Esophagus muscularis mucosa (tissue), 4 donors: Measurements from ENCODE around the gene TRIM8. TPM values are rescaled to one million over a fixed set of nuclear protein-coding genes. Genes with fewer than 3 reads are reported as not detected.

Experiments used
- DNase-seq: peaks from one replicate; pipeline ENCODE4 v3.0.0-alpha.2; 2017; ENCODE audit errors: extremely low spot score
- H3K27ac ChIP-seq, 4 donors: fragments of 200-600 bp; sonication (generic); replicated peaks in 1 of 4; 1 replicate in 3 of 4; 2 replicates in 1 of 4; pipeline ENCODE4 v1.5.1; 2016 to 2019; ENCODE audit warnings: mild to moderate bottlenecking in 1 of 4
- H3K27me3 ChIP-seq, 4 donors: fragments of 200-600 bp; sonication (generic); one replicate each; pipeline versions ENCODE4 v1.5.1 to v1.6.0; 2016 to 2019
- H3K36me3 ChIP-seq, 4 donors: fragments of 200-600 bp; sonication (generic); one replicate each; pipeline ENCODE4 v1.5.1; 2016 to 2019
- H3K4me1 ChIP-seq, 4 donors: fragments of 200-600 bp; sonication (generic); one replicate each; pipeline ENCODE4 v1.5.1; 2016 to 2019
- H3K4me3 ChIP-seq, 4 donors: fragments of 200-600 bp; sonication (generic); 1 replicate in 2 of 4; 2 replicates in 2 of 4; pipeline ENCODE4 v1.5.1; 2016 to 2019; ENCODE audit warnings: mild to moderate bottlenecking in 4 of 4, moderate library complexity in 1 of 4
- H3K9me3 ChIP-seq, 4 donors: fragments of 200-600 bp; sonication (generic); 1 replicate in 3 of 4; 2 replicates in 1 of 4; pipeline ENCODE4 v1.5.1; 2016 to 2019
- CTCF ChIP-seq, 3 experiments: fragments of 200-600 bp in 2 of 3; fragments of 450-650 bp in 1 of 3; sonication (generic) in 2 of 3; IDR thresholded peaks; one replicate each; pipeline ENCODE4 v1.5.1; 2017 to 2019; ENCODE audit warnings: antibody characterized with exemption in 3 of 3, mild to moderate bottlenecking in 2 of 3, moderate library complexity in 1 of 3
- EP300 ChIP-seq: sonication (generic); formaldehyde crosslinking; IDR thresholded peaks from one replicate; pipeline ENCODE4 v1.6.1; 2017; ENCODE audit warnings: antibody characterized with exemption
- POLR2A ChIP-seq: fragments of 450-650 bp; IDR thresholded peaks from one replicate; pipeline ENCODE4 v1.6.1; 2017; ENCODE audit warnings: antibody characterized with exemption, moderate library complexity, mild to moderate bottlenecking, low read depth
- POLR2AphosphoS5 ChIP-seq, 2 donors: sonication (generic); formaldehyde crosslinking; IDR thresholded peaks; one replicate each; pipeline ENCODE4 v1.6.1; 2017; ENCODE audit warnings: antibody characterized with exemption in 2 of 2
- WGBS: methylation state at CpG from one replicate; pipeline ENCODE4 v1.1.5; 2018; 5-methylcytosine and 5-hydroxymethylcytosine counted together
- intact Hi-C: fragments of 100-400 bp; cut with DNase I; formaldehyde crosslinking; loops from one replicate; pipeline ENCODE4 v1.15.1; 2023
- total RNA-seq, 4 donors: library from RNA; depleted of rRNA; stranded (reverse); fragments of >200 nt; gene quantifications; one replicate each; pipeline versions ENCODE4 v1.1.0 to v1.2.1, GENCODE V29; 2016

TRIM8 gene
- total RNA-seq, 4 donors from 2014 or later, result 103 to 170 (median 159) TPM

GRCh38 chr10:102616066-102616770 is 28.1 kb upstream of the TRIM8 start:
- TF ChIP-seq CTCF (IDR thresholded peaks at IDR 0.05), result no peak
- TF ChIP-seq POLR2A, result no peak
- peak in 1 of 2 donors; percentile 36 for TF ChIP-seq POLR2AphosphoS5 (IDR thresholded peaks at IDR 0.05)
- intact Hi-C loops, result no loop called here

DNA sequence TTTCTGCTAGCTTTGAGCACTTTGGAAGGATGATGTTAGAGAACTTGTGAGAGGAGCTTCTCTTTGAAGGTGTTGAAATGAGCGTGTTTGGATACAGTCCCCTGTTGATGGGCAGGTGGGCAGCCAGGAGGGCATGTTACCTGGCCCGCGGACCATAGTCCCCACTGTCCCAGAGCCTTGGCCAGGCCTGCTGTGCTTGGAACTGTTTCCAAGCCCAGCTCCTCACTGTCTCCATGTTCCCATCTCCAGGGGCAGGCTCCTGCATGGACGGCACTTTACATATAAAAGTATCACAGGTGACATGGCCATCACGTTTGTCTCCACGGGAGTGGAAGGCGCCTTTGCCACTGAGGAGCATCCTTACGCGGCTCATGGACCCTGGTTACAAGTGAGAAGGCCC is 27.2 kb upstream of the TRIM8 start:
- DNase-seq, result no peak
- Histone ChIP-seq H3K4me3 (no peak overlapping the region), H3K27ac (peak overlapping the region; percentile 11 to 63 (median 55)), H3K4me1 (peaks cover 82 to 98% (median 98%) of the 10 kb centered on the region in 4 donors), H3K9me3 (no peaks in the 10 kb centered on the region), H3K27me3 (no peaks in the 10 kb centered on the region), H3K36me3 (peaks cover 18 to 42% (median 29%) of the 10 kb centered on the region in 4 donors)
- intact Hi-C loops, result no loop called here
- TF ChIP-seq EP300 (no peak), CTCF (IDR thresholded peaks at IDR 0.05) (no peak)
- WGBS, result 86% methylated on average over 9 of the region's 9 CpGs

More at GRCh38 chr10:102616066-102616770, 28.1 kb upstream of the TRIM8 start:
- Histone ChIP-seq H3K27ac (peak overlapping the region; percentile 54 to 63 (median 58)), H3K36me3 (peaks cover 18 to 42% (median 29%) of the 10 kb centered on the region in 4 donors), H3K4me1 (peaks cover 82 to 98% (median 98%) of the 10 kb centered on the region in 4 donors), H3K4me3 (no peak overlapping the region), H3K9me3 (no peaks in the 10 kb centered on the region), H3K27me3 (no peaks in the 10 kb centered on the region)
- no peak for DNase-seq
- WGBS, result no CpG with 5 or more reads among the region's 1 CpG

DNA sequence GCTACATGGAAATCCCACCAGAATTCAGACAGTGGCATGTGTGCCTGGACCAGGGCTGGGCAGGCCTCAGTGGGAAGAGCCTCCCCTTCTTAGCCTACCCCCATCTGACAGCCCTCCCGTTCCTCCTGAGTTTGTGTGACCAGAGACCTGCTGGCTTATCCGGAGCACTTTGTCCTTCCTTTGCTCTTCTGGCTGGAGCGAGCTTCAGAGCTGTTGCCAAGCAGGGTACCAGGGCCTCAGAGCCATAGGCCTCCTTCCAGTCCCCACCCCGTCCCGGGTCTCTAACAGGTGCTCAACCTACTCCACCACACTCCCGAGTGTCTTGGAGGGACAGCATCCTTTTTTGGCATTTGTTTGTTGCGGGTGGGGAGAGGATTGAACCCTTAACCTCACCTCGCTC is 26.5 kb upstream of the TRIM8 start:
- no peak for DNase-seq
- intact Hi-C loops, result no loop called here
- H3K27ac ChIP-seq, result peak overlapping the region in 1 of 4 donors; percentile 63
- peaks cover 77 to 96% (median 96%) of the 10 kb centered on the region in 4 donors for H3K4me1 ChIP-seq
- no peak for TF ChIP-seq POLR2A
- TF ChIP-seq CTCF (IDR thresholded peaks at IDR 0.05), result no peak
- no peak for TF ChIP-seq EP300
- no peak for TF ChIP-seq POLR2AphosphoS5 (IDR thresholded peaks at IDR 0.05)
- H3K36me3 ChIP-seq, result peaks cover 18 to 42% (median 29%) of the 10 kb centered on the region in 4 donors
- H3K4me3 ChIP-seq, result no peak overlapping the region
- H3K27me3 ChIP-seq, result no peaks in the 10 kb centered on the region
- WGBS, result 82% methylated on average over 8 of the region's 8 CpGs
- no peaks in the 10 kb centered on the region for H3K9me3 ChIP-seq

DNA sequence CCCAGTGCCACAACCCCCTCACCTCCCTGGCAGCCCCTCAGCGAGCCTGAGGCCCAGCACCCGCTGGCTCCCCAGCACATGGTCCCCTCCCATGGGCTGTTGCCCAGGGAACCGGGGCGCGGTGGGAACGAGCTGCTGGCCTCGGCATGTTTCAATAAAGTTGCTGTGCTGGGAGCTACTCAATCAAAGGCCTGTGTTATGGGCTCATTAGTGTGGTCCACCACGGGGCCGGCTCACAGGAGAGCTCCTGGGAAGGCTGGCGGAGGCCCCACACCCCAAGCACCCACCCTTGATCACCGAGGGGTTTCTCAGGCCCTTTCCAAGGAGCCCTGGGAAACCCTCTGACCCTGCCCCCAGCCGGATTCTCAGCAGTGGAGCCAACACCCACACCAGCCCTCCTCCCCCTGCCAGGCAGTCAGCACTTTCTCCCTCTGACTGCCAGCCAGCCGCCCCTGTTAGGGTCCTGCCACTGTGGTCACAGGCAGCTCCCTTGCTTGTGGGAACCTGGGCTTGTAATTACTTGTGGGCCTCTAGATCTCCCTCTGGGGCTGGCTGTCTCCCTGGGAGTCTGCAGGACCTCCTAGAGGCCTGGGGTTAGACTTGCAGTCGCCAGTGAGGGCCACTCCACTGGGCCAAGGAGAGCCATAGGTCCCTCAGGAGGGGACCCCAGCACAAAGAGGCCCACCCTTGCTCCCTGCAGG is 24.8 kb upstream of the TRIM8 start:
- 80% methylated on average over 5 of the region's 14 CpGs for WGBS
- TF ChIP-seq POLR2A (no peak), POLR2AphosphoS5 (IDR thresholded peaks at IDR 0.05) (no peak), CTCF (IDR thresholded peaks at IDR 0.05) (no peak), EP300 (no peak)
- Histone ChIP-seq H3K27me3 (no peaks in the 10 kb centered on the region), H3K36me3 (peaks cover 18 to 38% (median 29%) of the 10 kb centered on the region in 4 donors), H3K4me3 (no peak overlapping the region), H3K27ac (peak overlapping the region; percentile 28 to 58 (median 34)), H3K4me1 (peaks cover 61 to 85% (median 82%) of the 10 kb centered on the region in 4 donors), H3K9me3 (no peaks in the 10 kb centered on the region)
- intact Hi-C loops, result no loop called here
- DNase-seq, result no peak
